Vagina (tissue), 2 donors: ENCODE results near the gene ASTN2.

Experiments
- CTCF ChIP-seq, 3 experiments: fragments of 450-650 bp in 2 of 3; fragments of 200-600 bp in 1 of 3; sonication (generic) in 1 of 3; IDR thresholded peaks; one replicate each; pipeline ENCODE4 v1.5.1; 2017 to 2019; ENCODE audit warnings: antibody characterized with exemption in 3 of 3, mild to moderate bottlenecking in 2 of 3, moderate library complexity in 2 of 3
- POLR2AphosphoS5 ChIP-seq, 2 donors: sonication (generic); formaldehyde crosslinking; IDR thresholded peaks; one replicate each; pipeline ENCODE4 v1.9.0; 2017; ENCODE audit warnings: antibody characterized with exemption in 2 of 2, mild to moderate bottlenecking in 2 of 2, low read depth in 1 of 2; ENCODE audit not compliant: insufficient read depth in 1 of 2

GRCh38 chr9:117403403-117403811, 11.4 kb downstream of the ASTN2 start:
- TF ChIP-seq POLR2AphosphoS5 (IDR thresholded peaks at IDR 0.05; ENCODE audit: insufficient read depth in 1 of 2, low read depth in 1 of 2) (no peak), CTCF (IDR thresholded peaks at IDR 0.05) (no peak)
